ENCODE results near the gene HGFAC. TPM values are rescaled to one million over a fixed set of nuclear protein-coding genes. Genes with fewer than 3 reads are reported as not detected.
"Not testable (repeated sequence)": the region's sequence is repeated elsewhere in the genome, so short reads cannot be mapped to it uniquely, and the experiment has no call there.

Gene HGFAC
- polyA plus RNA-seq, 1 donor, result 1.3 TPM

DNA sequence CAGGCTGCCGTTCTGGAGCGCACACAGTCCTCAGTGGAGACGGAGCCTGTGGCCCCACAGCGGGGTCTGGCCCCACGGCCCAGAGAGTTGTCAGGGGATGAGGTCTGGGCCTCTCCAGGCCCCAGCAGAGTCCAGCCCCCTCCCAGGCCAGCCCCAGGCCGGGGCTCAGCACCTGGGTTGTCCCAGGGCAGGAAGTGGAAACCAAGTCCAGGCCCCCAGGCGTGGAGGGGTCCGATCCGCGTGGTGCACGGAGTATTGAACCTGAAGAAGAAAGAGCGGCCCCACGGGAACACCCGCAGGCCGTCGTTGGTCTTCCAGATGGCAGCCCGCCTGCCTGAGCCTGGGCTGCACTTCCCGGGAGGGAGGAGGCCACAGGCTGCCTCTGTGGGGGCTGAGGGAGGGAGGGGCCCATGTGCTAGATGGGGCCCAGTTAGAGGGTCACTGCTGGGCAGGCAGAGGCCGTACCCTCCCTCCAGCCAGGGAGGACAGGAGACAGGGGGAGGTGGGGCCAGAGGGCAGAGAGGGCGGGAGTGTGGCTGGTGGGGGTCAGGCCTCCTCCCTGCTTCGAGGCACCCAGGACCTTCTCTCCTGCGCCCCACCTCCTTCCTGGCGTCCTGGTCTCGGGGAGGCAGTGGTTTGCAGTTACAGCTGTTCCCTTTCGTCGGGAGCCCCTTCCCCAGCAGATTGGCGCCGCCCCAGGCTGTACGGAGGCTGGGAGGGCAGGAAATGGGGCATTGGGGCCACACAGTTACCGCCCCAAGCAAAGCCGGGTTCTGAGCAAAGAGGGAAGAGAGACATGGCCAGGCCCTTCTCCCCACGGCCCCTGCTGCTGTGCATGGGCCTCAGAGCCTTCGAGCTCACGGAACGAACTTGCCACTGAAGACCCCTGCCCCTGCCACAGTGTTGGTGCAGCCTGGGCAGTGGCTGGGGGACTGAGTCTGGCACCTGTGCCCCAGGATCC lies 8.1 kb downstream of the HGFAC start:
- WGBS (ENCODE audit: insufficient coverage, low lambda C conversion rate), result no CpG with 5 or more reads among the region's 35 CpGs
- Histone ChIP-seq H3K4me3 (ENCODE audit: low read length) (no peak overlapping the region), H3K27ac (ENCODE audit: low read length) (no peak overlapping the region), H3K4me1 (ENCODE audit: control insufficient read depth, insufficient read depth, low read length) (peaks cover 6% of the 10 kb centered on the region), H3K27me3 (ENCODE audit: control insufficient read depth, insufficient read depth, low read length) (no peaks in the 10 kb centered on the region), H3K9me3 (ENCODE audit: control insufficient read depth, low read depth, low read length) (peaks cover 12% of the 10 kb centered on the region), H3K36me3 (ENCODE audit: control insufficient read depth, insufficient read depth, low read length) (no peaks in the 10 kb centered on the region)
- no peak for DNase-seq

DNA sequence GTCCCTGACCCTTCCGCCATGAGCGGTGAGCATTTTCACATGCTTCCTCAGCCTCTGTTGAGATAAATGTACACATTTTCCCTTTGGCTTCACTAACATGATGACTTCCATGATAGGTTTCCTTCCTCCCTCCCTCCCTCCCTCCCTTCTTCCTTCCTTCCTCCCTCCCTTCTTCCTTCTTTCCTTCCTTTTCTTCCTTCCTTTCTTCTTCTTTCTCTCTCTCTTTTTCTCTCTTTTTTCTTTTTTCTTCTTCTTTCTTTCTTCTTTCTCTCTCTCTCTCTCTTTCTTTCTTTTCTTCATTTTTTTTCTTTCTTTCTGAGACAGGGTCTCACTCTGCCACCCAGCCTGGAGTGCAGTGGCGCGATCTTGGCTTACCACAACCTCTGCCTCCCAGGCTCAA lies 8.9 kb downstream of the HGFAC start:
- no peak overlapping the region for H3K27ac ChIP-seq (ENCODE audit: low read length)
- H3K27me3 ChIP-seq (ENCODE audit: control insufficient read depth, insufficient read depth, low read length), result no peaks in the 10 kb centered on the region
- no peak for DNase-seq
- no CpG with 5 or more reads among the region's 4 CpGs for WGBS (ENCODE audit: insufficient coverage, low lambda C conversion rate)
- no peaks in the 10 kb centered on the region for H3K36me3 ChIP-seq (ENCODE audit: control insufficient read depth, insufficient read depth, low read length)
- peaks cover 12% of the 10 kb centered on the region for H3K9me3 ChIP-seq (ENCODE audit: control insufficient read depth, low read depth, low read length)
- peaks cover 6% of the 10 kb centered on the region for H3K4me1 ChIP-seq (ENCODE audit: control insufficient read depth, insufficient read depth, low read length)
- H3K4me3 ChIP-seq (ENCODE audit: low read length), result no peak overlapping the region

DNA sequence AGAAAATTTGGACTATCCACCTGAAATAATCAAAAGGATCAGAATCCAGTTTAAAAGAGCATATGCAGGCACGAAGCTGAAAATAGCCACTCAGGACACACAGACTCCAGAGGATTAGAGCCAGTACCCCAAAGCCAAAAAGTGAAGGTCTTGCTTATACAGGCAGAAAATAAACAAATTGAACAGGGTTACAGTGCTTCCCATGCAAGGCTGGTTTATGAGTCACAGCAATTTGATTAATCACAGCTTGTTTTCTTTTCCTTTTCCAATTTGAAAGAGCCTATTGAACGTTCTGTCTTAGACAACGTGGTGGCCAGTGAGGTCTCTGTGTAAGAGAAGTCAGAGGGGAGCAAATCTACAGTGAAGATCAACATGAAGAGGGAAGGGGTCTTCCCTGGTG lies 10.2 kb downstream of the HGFAC start:
- peaks cover 17% of the 10 kb centered on the region for H3K9me3 ChIP-seq (ENCODE audit: control insufficient read depth, low read depth, low read length)
- H3K4me1 ChIP-seq (ENCODE audit: control insufficient read depth, insufficient read depth, low read length), result peaks cover 6% of the 10 kb centered on the region
- WGBS (ENCODE audit: insufficient coverage, low lambda C conversion rate), result no CpG with 5 or more reads among the region's 3 CpGs
- H3K27ac ChIP-seq (ENCODE audit: low read length), result no peak overlapping the region
- H3K27me3 ChIP-seq (ENCODE audit: control insufficient read depth, insufficient read depth, low read length), result no peaks in the 10 kb centered on the region
- no peak for DNase-seq
- H3K36me3 ChIP-seq (ENCODE audit: control insufficient read depth, insufficient read depth, low read length), result no peaks in the 10 kb centered on the region
- no peak overlapping the region for H3K4me3 ChIP-seq (ENCODE audit: low read length)

DNA sequence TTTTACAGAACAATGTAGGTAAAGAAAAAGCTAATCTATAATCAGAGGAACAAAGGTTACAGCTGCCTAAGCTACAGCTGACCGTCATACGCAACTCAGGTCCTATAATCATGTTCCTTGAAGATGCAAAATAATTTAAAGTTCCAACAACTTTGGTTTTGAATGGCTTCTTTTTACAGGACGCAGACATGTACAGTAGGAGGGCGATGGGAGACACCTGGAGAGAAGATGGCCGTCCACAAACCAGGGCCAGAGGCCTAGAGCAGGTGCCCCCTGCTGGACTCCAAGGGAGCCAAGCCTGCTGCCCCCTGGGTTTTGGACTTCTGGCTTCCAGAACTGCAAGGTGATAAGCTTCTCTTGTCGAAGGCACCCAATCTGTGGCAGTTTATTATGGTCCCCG lies 10.6 kb downstream of the HGFAC start:
- Histone ChIP-seq H3K4me1 (ENCODE audit: control insufficient read depth, insufficient read depth, low read length) (peaks cover 6% of the 10 kb centered on the region), H3K4me3 (ENCODE audit: low read length) (no peak overlapping the region), H3K27ac (ENCODE audit: low read length) (no peak overlapping the region), H3K36me3 (ENCODE audit: control insufficient read depth, insufficient read depth, low read length) (no peaks in the 10 kb centered on the region), H3K9me3 (ENCODE audit: control insufficient read depth, low read depth, low read length) (peaks cover 17% of the 10 kb centered on the region), H3K27me3 (ENCODE audit: control insufficient read depth, insufficient read depth, low read length) (no peaks in the 10 kb centered on the region)
- 27% methylated on average over 2 of the region's 7 CpGs for WGBS (ENCODE audit: insufficient coverage, low lambda C conversion rate)
- DNase-seq, result peak in 1 of 2 donors; percentile 25

DNA sequence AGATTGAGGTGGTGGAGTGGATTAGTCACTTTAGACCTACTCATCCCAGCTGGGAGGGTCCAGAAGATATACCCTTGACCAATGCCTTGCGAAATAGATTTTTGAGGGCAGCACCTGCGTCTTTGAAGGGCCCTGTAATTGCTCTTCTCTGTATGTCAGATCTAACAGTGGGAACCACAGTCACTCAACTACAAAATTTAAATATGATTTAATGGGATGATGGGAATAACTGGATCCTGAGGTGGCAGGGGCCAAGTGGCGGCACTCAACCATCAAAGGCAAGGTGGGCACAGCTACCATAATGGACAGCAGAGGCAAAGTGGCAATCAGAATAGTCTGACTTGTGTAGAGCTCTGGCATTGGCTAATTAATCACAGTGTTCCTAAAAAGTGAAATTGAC lies 13.8 kb downstream of the HGFAC start:
- not testable (repeated sequence) for H3K36me3 ChIP-seq (ENCODE audit: control insufficient read depth, insufficient read depth, low read length); DNase-seq; H3K9me3 ChIP-seq (ENCODE audit: control insufficient read depth, low read depth, low read length); H3K4me1 ChIP-seq (ENCODE audit: control insufficient read depth, insufficient read depth, low read length); H3K27ac ChIP-seq (ENCODE audit: low read length); H3K27me3 ChIP-seq (ENCODE audit: control insufficient read depth, insufficient read depth, low read length); H3K4me3 ChIP-seq (ENCODE audit: low read length)
- no CpG with 5 or more reads among the region's 3 CpGs for WGBS (ENCODE audit: insufficient coverage, low lambda C conversion rate)

DNA sequence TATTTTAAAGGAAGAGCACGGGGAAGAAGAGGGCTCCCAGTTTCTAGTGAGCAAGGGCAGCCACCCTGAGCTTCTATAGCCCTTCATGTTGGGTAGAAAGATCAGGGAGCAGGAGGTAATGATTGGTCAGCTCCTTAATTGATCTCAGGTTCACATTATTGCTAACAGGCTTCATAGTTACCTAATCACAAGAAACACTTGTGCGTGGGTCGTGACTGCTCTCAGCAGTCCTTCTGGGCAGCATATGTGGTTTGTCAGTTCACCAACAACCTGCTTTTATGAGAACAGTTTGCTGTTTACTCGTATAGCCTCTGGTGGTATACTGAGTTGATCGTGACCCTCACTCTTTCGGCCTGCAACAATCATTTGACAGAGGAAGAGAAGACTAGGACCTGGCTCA lies 16.6 kb downstream of the HGFAC start:
- no CpG with 5 or more reads among the region's 6 CpGs for WGBS (ENCODE audit: insufficient coverage, low lambda C conversion rate)
- Histone ChIP-seq H3K27me3 (ENCODE audit: control insufficient read depth, insufficient read depth, low read length) (peaks cover 19% of the 10 kb centered on the region), H3K36me3 (ENCODE audit: control insufficient read depth, insufficient read depth, low read length) (no peaks in the 10 kb centered on the region), H3K9me3 (ENCODE audit: control insufficient read depth, low read depth, low read length) (peaks cover 5% of the 10 kb centered on the region), H3K4me1 (ENCODE audit: control insufficient read depth, insufficient read depth, low read length) (no peaks in the 10 kb centered on the region), H3K27ac (ENCODE audit: low read length) (no peak overlapping the region), H3K4me3 (ENCODE audit: low read length) (no peak overlapping the region)
- DNase-seq, result no peak

DNA sequence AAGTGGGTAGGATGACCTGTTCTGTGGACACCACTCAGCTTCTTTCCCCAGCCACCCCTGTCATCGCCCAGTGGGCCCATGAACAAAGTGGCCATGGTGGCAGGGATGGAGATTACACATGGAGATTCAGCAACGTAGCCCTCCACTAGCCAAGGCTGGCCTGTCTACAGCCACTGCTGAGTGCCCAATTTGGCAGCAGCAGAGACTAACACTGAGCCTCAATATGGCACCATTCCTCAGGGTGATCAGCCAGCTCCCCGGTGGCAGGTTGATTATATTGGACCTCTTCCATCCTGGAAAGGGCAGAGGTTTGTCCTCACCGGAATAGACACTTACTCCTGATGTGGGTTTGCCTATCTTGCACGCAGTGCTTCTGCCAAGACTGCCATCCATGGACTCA lies 17.4 kb downstream of the HGFAC start:
- H3K9me3 ChIP-seq (ENCODE audit: control insufficient read depth, low read depth, low read length); H3K4me3 ChIP-seq (ENCODE audit: low read length); H3K36me3 ChIP-seq (ENCODE audit: control insufficient read depth, insufficient read depth, low read length); DNase-seq; H3K4me1 ChIP-seq (ENCODE audit: control insufficient read depth, insufficient read depth, low read length); H3K27ac ChIP-seq (ENCODE audit: low read length): not testable (repeated sequence)
- peaks cover 26% of the 10 kb centered on the region for H3K27me3 ChIP-seq (ENCODE audit: control insufficient read depth, insufficient read depth, low read length)
- WGBS (ENCODE audit: insufficient coverage, low lambda C conversion rate), result no CpG with 5 or more reads among the region's 5 CpGs

DNA sequence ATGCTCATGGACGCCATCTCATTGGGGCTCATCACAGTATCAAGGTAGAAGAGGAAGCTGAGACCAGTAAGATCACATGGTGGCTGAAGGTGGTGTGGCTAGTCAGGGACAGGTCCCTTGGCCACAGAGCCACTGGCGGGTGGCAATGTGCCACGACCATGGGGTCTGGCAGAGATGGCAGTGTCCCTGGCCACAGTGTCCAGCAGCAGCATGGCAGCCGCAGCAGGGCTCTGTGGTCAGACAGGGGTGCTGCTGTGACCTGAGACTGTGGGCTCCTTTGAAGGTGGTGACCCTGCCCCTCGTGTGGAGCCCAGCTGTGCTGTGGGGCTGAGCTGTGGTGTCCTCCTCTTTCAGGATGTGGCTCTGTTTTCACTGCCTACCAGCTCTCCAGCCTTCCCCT lies 19.2 kb downstream of the HGFAC start:
- no peaks in the 10 kb centered on the region for H3K36me3 ChIP-seq (ENCODE audit: control insufficient read depth, insufficient read depth, low read length)
- no peak overlapping the region for H3K27ac ChIP-seq (ENCODE audit: low read length)
- H3K4me1 ChIP-seq (ENCODE audit: control insufficient read depth, insufficient read depth, low read length), result no peaks in the 10 kb centered on the region
- H3K4me3 ChIP-seq (ENCODE audit: low read length), result no peak overlapping the region
- H3K9me3 ChIP-seq (ENCODE audit: control insufficient read depth, low read depth, low read length), result peaks cover 5% of the 10 kb centered on the region
- WGBS (ENCODE audit: insufficient coverage, low lambda C conversion rate), result no CpG with 5 or more reads among the region's 5 CpGs
- DNase-seq, result no peak
- peaks cover 35% of the 10 kb centered on the region for H3K27me3 ChIP-seq (ENCODE audit: control insufficient read depth, insufficient read depth, low read length)

DNA sequence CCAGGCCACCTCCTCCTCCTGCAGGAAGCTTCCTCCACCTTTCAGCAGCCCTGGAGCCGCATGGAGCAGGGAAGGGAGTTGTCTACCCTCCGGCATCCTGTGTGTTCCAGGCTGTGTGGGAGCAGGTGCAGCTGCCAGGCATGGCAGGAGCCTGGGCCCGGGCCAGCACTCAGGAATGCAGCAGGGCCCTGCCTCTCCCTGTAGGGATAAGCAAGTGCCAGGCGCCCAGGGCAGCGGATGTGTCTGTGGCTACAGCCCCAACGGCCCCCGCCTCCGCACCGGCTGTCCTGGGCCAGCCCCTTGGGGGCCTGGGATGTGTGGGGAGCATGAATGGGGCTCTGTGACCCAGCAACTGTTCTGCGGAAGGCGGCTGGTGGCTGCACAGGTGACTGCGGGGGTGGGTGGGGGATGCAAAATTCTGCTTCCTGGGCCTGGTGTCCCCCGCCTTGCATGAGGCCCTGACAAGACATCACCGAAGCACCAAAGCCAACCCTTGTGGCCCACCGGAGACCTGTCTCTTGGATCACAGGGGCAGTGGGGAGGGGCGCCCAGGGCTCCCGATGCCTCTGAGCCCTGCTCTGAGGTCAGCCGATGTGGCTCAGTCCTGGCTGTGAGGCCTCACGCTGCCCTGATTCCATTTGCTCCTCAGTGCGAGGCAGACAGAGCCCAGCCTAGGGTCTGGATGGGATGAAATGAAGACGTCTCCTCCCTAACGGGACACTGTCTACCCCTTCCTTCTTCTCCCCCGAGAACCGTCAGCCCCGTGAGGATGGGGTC lies 19.9 kb downstream of the HGFAC start:
- no peaks in the 10 kb centered on the region for H3K36me3 ChIP-seq (ENCODE audit: control insufficient read depth, insufficient read depth, low read length)
- no peak overlapping the region for H3K27ac ChIP-seq (ENCODE audit: low read length)
- no peaks in the 10 kb centered on the region for H3K4me1 ChIP-seq (ENCODE audit: control insufficient read depth, insufficient read depth, low read length)
- H3K9me3 ChIP-seq (ENCODE audit: control insufficient read depth, low read depth, low read length), result no peaks in the 10 kb centered on the region
- no peak for DNase-seq
- H3K4me3 ChIP-seq (ENCODE audit: low read length), result no peak overlapping the region
- WGBS (ENCODE audit: insufficient coverage, low lambda C conversion rate), result no CpG with 5 or more reads among the region's 25 CpGs
- peaks cover 35% of the 10 kb centered on the region for H3K27me3 ChIP-seq (ENCODE audit: control insufficient read depth, insufficient read depth, low read length)

DNA sequence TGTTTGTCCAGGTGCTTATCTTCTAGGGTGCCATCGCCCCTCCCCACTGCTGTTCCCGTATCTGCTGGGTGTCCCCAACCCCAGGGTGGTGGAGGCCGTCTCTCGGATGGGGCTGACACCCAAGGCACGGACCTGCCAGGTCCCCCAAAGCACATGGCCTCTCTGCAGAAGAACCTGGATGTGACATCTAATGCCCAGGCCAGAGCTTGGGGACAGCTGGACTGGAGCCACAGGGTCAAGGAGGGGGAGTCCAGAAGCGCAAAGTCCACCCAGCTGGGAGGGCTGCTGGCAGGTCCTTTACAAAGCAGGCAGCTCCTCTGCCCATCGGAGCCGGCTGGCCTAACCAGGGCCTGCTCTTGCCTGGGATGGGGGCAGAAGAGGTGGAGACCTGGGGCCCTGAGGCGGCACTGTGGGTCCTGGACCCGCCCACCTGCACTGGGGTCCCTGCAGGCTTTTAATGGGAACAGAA lies 20.6 kb downstream of the HGFAC start:
- H3K4me3 ChIP-seq (ENCODE audit: low read length), result no peak overlapping the region
- no peaks in the 10 kb centered on the region for H3K36me3 ChIP-seq (ENCODE audit: control insufficient read depth, insufficient read depth, low read length)
- no peaks in the 10 kb centered on the region for H3K9me3 ChIP-seq (ENCODE audit: control insufficient read depth, low read depth, low read length)
- no peak overlapping the region for H3K27ac ChIP-seq (ENCODE audit: low read length)
- H3K27me3 ChIP-seq (ENCODE audit: control insufficient read depth, insufficient read depth, low read length), result peaks cover 35% of the 10 kb centered on the region
- DNase-seq, result no peak
- WGBS (ENCODE audit: insufficient coverage, low lambda C conversion rate), result no CpG with 5 or more reads among the region's 10 CpGs
- H3K4me1 ChIP-seq (ENCODE audit: control insufficient read depth, insufficient read depth, low read length), result no peaks in the 10 kb centered on the region

Data from large intestine (tissue), 3 donors.